ENCODE data around the gene MRPS18B. TPM values are rescaled to one million over a fixed set of nuclear protein-coding genes. Genes with fewer than 3 reads are reported as not detected.
A peak's percentile ranks its signal among the peaks of the same experiment; 100 is the strongest.

Gene MRPS18B
- polyA plus RNA-seq, 1 of the 3 experiments (the other 2 are of a cell fraction), result 45.2 TPM

DNA sequence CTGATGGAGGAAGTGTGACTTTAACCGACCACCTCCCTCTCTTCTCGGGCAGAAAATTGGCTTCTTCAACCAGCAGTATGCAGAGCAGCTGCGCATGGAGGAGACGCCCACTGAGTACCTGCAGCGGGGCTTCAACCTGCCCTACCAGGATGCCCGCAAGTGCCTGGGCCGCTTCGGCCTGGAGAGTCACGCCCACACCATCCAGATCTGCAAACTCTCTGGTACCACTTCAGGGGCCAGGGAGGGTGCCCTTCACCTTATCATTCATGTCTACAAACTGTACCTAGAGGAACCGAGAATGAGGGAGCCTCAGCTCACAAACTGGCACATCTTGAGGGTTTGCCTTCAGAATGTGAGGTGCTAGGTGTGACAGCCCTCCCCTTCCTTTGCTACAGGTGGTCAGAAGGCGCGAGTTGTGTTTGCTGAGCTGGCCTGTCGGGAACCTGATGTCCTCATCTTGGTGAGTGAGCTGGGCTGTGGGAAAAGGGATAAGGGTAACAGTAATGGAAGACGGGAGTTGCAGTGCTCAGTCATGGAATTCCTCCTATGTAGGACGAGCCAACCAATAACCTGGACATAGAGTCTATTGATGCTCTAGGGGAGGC is 27.8 kb upstream of the MRPS18B start (continued):
- TF ChIP-seq, protein P1, sequence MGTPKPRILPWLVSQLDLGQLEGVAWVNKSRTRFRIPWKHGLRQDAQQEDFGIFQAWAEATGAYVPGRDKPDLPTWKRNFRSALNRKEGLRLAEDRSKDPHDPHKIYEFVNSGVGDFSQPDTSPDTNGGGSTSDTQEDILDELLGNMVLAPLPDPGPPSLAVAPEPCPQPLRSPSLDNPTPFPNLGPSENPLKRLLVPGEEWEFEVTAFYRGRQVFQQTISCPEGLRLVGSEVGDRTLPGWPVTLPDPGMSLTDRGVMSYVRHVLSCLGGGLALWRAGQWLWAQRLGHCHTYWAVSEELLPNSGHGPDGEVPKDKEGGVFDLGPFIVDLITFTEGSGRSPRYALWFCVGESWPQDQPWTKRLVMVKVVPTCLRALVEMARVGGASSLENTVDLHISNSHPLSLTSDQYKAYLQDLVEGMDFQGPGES (IDR thresholded peaks at IDR 0.05; ENCODE audit: low read depth, low read length), result no peak
- TF ChIP-seq NFIC (IDR thresholded peaks at IDR 0.05; ENCODE audit: borderline replicate concordance) (no peak), EZH2phosphoT487 (IDR thresholded peaks at IDR 0.05; ENCODE audit: borderline replicate concordance, low read depth) (no peak), MEF2A (IDR thresholded peaks at IDR 0.05; ENCODE audit: borderline replicate concordance, low read depth) (no peak), TAF1 (IDR thresholded peaks at IDR 0.05; ENCODE audit: borderline replicate concordance, low read depth, low read length) (no peak), SMC3 (IDR thresholded peaks at IDR 0.05; ENCODE audit: low read depth, low read length) (no peak)
- TF ChIP-seq, protein P2, sequence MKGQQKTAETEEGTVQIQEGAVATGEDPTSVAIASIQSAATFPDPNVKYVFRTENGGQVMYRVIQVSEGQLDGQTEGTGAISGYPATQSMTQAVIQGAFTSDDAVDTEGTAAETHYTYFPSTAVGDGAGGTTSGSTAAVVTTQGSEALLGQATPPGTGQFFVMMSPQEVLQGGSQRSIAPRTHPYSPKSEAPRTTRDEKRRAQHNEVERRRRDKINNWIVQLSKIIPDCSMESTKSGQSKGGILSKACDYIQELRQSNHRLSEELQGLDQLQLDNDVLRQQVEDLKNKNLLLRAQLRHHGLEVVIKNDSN (IDR thresholded peaks at IDR 0.05; ENCODE audit: borderline replicate concordance, low read depth), result no peak
- TF ChIP-seq, protein P3, sequence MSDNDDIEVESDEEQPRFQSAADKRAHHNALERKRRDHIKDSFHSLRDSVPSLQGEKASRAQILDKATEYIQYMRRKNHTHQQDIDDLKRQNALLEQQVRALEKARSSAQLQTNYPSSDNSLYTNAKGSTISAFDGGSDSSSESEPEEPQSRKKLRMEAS (IDR thresholded peaks at IDR 0.05; ENCODE audit: low read depth), result no peak

DNA sequence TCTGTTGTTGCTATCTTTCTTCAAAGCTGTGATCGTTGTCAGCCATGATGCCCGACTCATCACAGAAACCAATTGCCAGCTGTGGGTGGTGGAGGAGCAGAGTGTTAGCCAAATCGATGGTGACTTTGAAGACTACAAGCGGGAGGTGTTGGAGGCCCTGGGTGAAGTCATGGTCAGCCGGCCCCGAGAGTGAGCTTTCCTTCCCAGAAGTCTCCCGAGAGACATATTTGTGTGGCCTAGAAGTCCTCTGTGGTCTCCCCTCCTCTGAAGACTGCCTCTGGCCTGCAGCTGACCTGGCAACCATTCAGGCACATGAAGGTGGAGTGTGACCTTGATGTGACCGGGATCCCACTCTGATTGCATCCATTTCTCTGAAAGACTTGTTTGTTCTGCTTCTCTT is 27.1 kb upstream of the MRPS18B start:
- H3K36me3 ChIP-seq (replicated peaks in 1 of 2; ENCODE audit: control insufficient read depth in 1 of 2, insufficient read depth in 2 of 2, low read length in 1 of 2), result peaks cover 51 to 53% of the 10 kb centered on the region in 2 experiments
- DNase-seq, result no peak
- TF ChIP-seq TAF1 (IDR thresholded peaks at IDR 0.05; ENCODE audit: borderline replicate concordance, low read depth, low read length) (no peak), MEF2A (IDR thresholded peaks at IDR 0.05; ENCODE audit: borderline replicate concordance, low read depth) (no peak), FOXJ3 (CRISPR knock-in tag; IDR thresholded peaks at IDR 0.05) (no peak), NRF1 (IDR thresholded peaks at IDR 0.05; ENCODE audit: low read depth, low read length) (no peak), EZH2phosphoT487 (IDR thresholded peaks at IDR 0.05; ENCODE audit: borderline replicate concordance, low read depth) (no peak), EP300 (IDR thresholded peaks at IDR 0.05; ENCODE audit: borderline replicate concordance in 1 of 2, low read depth in 1 of 2, low read length in 1 of 2) (no peak), FOSL2 (IDR thresholded peaks at IDR 0.05; ENCODE audit: borderline replicate concordance, low read depth) (no peak), RXRA (IDR thresholded peaks at IDR 0.05; ENCODE audit: borderline replicate concordance, low read depth) (no peak)
- TF ChIP-seq, protein P3 (IDR thresholded peaks at IDR 0.05; ENCODE audit: low read depth), result no peak
- TF ChIP-seq, protein P1 (IDR thresholded peaks at IDR 0.05; ENCODE audit: low read depth, low read length), result no peak
- TF ChIP-seq, protein P2 (IDR thresholded peaks at IDR 0.05; ENCODE audit: borderline replicate concordance, low read depth), result no peak
- TF ChIP-seq, protein P4, sequence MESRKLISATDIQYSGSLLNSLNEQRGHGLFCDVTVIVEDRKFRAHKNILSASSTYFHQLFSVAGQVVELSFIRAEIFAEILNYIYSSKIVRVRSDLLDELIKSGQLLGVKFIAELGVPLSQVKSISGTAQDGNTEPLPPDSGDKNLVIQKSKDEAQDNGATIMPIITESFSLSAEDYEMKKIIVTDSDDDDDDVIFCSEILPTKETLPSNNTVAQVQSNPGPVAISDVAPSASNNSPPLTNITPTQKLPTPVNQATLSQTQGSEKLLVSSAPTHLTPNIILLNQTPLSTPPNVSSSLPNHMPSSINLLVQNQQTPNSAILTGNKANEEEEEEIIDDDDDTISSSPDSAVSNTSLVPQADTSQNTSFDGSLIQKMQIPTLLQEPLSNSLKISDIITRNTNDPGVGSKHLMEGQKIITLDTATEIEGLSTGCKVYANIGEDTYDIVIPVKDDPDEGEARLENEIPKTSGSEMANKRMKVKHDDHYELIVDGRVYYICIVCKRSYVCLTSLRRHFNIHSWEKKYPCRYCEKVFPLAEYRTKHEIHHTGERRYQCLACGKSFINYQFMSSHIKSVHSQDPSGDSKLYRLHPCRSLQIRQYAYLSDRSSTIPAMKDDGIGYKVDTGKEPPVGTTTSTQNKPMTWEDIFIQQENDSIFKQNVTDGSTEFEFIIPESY (IDR thresholded peaks at IDR 0.05; ENCODE audit: borderline replicate concordance, low read depth), result no peak
- ChIA-PET CTCF (interaction anchor here (0.9 to 2.6 kb wide), 6 partner anchors 10 to 82 kb away, joined by 3 to 11 read pairs (median 4); partner anchors contain the start of gene DHX16), POLR2A (interaction anchor here (0.6 to 2.3 kb wide), 3 partner anchors 10 to 24 kb away, joined by 3 to 8 read pairs (median 6); partner anchors contain the start of gene ABCF1)
- H3K4me2 ChIP-seq, result no peak overlapping the region
- H3K9me2 ChIP-seq, result no peaks in the 10 kb centered on the region
- H3K27me3 ChIP-seq (ENCODE audit: insufficient read depth), result no peaks in the 10 kb centered on the region
- H3K4me3 ChIP-seq (ENCODE audit: low read depth in 2 of 2, low read length in 1 of 2), result no peak overlapping the region
- no peak overlapping the region for H3K9ac ChIP-seq
- H3F3A ChIP-seq (replicated peaks; ENCODE audit: insufficient read depth), result peaks cover 17% of the 10 kb centered on the region
- H2AFZ ChIP-seq (ENCODE audit: low read depth), result no peak overlapping the region
- H4K20me1 ChIP-seq (ENCODE audit: insufficient read depth), result 0 out of 2 replicates have a peak, but pooled peaks cover 4% of the 10 kb centered on the region
- H3K27ac ChIP-seq (ENCODE audit: low read depth in 2 of 2, low read length in 1 of 2), result peak overlapping the region in 1 of 2 experiments; percentile 7; a peak in 1 of 4 replicates
- no peaks in the 10 kb centered on the region for H3K9me3 ChIP-seq
- no peaks in the 10 kb centered on the region for H3K4me1 ChIP-seq (ENCODE audit: control insufficient read depth in 1 of 2, insufficient read depth in 2 of 2, low read depth in 1 of 2, low read length in 1 of 2)
- H3K79me2 ChIP-seq (ENCODE audit: insufficient read depth), result peaks cover 5% of the 10 kb centered on the region; the same call in 1 of the 2 replicates
- WGBS (ENCODE audit: low lambda C conversion rate), result 94% methylated on average over 6 of the region's 8 CpGs

All from SK-N-SH (cell line).